HG03060 (cell line): ENCODE data around the gene PRRG1.
"Not testable (repeated sequence)": the region's sequence is repeated elsewhere in the genome, so short reads cannot be mapped to it uniquely, and the experiment has no call there.

ENCODE experiments used
- ATAC-seq: cut with Tn5 transposase; IDR thresholded peaks from one replicate; pipeline ENCODE4 v1.9.1; 2021; ENCODE audit warnings: low read depth, moderate number of reproducible peaks; ENCODE audit not compliant: unreplicated experiment

Gene PRRG1

DNA sequence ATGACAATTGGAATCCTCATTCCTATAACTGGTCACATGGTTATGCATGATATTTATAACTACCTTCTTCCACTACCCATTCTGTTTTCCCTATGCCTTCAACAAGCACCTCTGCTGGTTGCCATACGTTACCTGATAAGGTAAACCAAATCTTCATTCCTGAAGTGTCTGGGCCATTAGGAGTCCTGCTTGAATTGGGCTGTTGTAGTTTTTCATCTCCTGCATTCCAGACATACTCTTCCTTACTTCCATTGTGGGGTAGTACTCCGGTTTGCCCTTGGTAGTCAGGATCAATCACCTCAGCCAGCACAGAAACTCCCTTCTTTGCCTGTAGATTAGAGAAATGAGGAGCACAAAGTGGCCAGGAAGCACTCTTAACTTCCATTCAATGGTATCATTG, 113.2 kb downstream of the PRRG1 start:
- ATAC-seq, result no peak

DNA sequence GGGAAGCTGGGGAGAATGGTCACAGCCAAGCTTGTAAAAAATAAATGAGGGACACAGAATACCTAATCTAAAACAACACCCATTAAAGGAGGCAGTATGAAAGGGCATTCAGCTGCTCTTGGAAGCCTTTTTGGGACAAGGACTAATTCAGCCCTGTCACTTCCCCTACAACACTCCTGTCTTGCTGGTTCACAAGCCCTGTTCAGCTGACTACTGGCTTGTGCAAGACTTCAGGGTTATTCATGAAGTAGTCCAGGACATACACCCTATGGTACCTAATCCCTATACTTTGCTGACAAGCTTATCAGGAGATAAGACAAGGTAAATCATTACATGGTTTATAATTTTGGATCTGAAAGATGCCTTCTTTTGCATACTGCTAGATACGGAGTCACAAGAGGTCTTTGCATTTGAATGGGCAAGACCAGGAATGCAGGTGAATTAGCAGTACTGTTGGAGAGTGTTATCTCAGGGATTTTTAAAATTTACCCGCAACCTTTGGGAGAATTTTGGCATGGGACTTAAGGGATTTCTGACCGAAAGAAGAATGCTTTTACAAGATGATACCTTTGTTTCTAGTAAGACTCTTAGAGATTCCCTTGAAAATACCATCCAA, 119.1 kb downstream of the PRRG1 start:
- ATAC-seq, result no peak

GRCh38 chrX:37470711-37471110, 121.5 kb downstream of the PRRG1 start:
- no peak for ATAC-seq

DNA sequence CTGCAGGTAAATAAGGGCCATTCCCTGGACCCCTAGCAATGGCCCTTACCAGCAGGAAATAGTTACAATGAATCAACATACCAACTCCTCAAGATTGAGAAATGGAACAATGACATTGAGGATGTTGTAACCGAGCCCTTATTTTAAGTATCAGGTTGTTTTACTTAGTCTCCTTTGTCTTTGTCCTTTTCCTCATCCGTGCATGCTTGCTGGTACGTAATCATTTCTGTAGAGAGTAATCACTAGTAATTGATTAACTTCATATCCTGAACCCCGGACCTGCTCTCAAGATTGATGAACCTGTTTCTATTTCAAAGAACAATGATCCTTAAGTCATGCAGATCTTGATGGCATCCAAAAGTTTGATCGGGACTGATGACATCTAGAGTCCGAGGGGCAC, 123.7 kb downstream of the PRRG1 start:
- no peak for ATAC-seq

DNA sequence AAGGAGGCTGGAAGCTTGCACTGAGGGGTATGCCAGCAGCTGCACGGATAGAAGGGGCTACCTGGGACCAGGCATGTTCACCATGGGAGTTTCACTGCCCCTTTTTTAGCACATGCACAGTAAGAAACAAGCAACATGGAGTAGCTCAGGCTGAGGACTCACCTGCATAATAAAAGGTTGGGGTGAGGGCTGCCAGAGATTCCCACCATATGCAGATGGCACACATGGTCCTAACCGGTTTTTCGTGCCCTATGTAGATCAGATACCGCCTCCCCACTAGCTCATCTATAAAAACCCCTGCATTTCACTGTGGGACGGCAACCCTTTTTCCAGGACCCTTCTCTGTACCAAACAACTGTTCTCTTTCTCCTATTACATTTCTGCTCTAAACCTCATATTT, 125.3 kb downstream of the PRRG1 start:
- no peak for ATAC-seq

- no peak for ATAC-seq
Observed at GRCh38 chrX:37476571-37477170, 127.5 kb downstream of the PRRG1 start.

DNA sequence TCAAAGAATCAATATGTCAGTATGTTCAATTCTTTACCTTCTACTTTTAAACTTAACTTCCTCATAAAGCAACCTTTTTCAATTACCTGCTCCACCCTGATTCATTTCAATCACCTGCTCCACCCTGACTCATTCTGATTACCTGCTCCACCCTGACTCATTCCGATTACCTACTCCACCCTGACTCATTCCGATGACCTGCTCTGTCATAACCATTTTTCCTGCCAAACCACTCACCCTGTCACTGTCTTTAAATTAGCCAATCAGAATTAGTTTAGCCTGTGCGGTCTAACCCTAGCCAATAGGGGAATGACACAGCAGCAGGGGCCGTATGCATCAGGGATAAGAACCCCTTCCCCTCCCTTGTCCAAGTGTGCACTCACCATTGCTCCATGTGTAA, 135.2 kb downstream of the PRRG1 start:
- not testable (repeated sequence) for ATAC-seq

DNA sequence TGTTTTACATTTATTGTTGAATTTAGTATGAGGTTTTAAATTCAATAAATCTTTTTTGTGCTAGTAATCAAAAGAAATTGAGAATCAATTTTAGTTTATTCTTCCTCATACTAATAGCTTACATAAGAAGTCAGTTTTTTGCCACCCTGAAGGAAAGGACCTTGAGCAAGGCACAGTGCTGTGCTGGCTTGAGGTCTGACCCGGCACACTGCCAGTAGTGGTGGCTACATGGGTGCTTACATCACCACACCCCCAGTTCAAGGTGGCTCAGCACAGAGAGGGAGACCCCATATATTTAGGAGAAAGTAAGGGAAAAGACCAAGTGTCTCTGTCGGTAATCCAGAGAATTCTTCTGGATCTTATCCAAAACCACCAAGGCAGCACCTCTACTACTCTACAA, 136.3 kb downstream of the PRRG1 start:
- ATAC-seq, result no peak

- no peak for ATAC-seq
Observed at GRCh38 chrX:37487271-37487670, 138.1 kb downstream of the PRRG1 start.

- no peak for ATAC-seq
Observed at GRCh38 chrX:37488323-37488722, 139.2 kb downstream of the PRRG1 start.

GRCh38 chrX:37491686-37492085, 142.5 kb downstream of the PRRG1 start:
- no peak for ATAC-seq

DNA sequence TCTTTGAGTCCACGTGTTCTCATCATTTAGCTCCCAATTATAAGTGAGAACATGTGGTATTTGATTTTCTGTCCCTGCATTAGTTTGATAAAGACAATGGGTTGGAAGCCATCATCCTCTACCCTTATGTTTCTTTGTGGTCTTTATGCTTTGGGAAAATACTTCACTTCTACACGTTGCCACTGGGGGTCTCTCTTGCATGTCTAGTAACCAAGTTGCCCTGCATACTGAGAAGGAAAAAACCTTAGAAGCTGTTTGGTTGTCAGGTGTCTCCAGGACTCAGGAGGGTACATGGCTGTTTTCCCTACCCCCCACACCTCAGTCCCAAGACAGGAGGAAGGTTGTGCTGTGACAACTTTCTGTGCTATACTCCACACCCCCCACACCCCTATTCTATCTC, 146.6 kb downstream of the PRRG1 start:
- not testable (repeated sequence) for ATAC-seq

DNA sequence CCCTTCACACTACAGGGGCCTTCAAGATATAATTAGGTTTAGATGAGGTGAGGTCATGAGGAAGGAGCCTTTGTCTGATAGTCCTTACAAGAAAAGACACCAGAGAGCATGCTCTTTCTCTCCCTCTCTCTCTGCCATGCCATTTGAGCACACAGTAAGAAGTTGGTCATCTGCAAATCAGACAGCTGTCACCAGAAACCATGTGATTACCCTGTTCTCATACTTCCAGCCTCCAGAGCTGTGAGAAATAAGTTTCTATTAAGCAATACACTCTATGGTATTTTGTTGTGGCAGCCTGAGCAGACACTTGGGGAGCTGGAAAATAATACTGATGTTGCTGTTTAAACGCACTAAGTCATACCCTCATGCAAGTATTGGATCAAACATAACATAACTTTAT, 148.0 kb downstream of the PRRG1 start:
- ATAC-seq, result not testable (repeated sequence)

DNA sequence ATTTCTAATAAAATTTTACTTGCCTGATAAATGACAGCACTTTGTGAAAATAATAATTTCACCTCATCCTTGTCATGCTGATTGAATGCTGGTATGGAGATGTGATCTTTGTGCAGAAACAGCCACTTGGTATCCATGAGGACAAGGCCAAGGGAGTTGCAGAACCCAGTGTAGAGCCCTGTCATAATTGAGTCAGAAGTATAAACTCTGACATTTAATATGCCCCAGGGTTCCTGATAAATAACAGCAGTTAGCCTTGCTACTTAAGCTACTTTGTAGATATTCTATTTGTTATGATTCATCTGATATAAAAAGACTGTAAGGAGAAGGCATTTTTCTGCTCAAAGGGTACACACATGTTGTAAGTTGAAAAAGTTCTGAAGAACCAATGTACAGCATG, 149.2 kb downstream of the PRRG1 start:
- ATAC-seq, result not testable (repeated sequence)

DNA sequence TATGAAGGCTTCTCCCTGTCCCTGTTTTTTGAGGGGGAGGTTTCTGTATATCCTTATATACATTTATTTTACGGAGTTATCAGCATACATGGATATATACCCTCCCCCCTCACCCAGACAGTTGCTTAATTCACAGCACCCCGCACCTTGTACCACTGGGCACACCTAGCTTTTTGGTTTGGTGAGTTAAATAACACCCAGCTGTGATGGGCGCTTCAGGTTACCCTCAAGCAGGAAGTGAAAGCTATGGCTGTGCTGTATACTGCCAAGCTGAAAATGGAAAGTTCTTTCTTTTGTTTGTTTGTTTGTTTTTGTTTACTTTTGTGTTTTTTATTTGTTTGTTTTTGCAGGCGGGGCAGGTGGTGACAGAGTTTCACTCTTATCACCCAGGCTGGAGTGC, 150.5 kb downstream of the PRRG1 start:
- ATAC-seq, result not testable (repeated sequence)

DNA sequence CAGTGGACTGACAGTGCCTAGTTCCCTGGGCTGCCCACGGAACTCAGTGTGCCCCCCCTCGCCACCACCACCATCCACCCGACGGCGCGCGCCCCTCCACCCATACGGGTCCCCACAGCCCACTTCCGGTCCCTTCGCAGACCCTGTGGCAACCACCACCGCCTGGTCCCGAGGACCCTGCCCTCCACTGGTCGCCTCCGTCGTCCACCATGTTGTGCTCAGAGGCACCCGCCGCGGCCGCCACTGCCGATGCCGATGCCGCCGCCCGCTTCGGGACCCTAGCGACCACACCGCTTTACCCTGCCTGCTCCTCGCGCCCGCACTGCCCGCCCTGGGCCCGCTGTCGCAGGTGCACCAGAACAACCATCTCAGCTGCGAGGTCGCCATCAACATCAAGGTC, 155.8 kb downstream of the PRRG1 start:
- ATAC-seq, result no peak
